Uterus (tissue), 2 donors: ENCODE results near the gene NDUFS7.

ENCODE experiments used
- POLR2A ChIP-seq, 2 donors: fragments of 450-650 bp; IDR thresholded peaks; one replicate each; pipeline ENCODE4 v1.6.1; 2016; ENCODE audit warnings: antibody characterized with exemption in 2 of 2, mild to moderate bottlenecking in 1 of 2, moderate library complexity in 1 of 2
- TF ChIP-seq, protein P1 (sequence below), 4 experiments: fragments of 200-600 bp in 2 of 4; fragments of 450-650 bp in 2 of 4; sonication (generic) in 2 of 4; IDR thresholded peaks; one replicate each; pipeline ENCODE4 v1.5.1; 2016 to 2019; ENCODE audit warnings: antibody characterized with exemption in 4 of 4, mild to moderate bottlenecking in 2 of 4, moderate library complexity in 1 of 4

DNA sequence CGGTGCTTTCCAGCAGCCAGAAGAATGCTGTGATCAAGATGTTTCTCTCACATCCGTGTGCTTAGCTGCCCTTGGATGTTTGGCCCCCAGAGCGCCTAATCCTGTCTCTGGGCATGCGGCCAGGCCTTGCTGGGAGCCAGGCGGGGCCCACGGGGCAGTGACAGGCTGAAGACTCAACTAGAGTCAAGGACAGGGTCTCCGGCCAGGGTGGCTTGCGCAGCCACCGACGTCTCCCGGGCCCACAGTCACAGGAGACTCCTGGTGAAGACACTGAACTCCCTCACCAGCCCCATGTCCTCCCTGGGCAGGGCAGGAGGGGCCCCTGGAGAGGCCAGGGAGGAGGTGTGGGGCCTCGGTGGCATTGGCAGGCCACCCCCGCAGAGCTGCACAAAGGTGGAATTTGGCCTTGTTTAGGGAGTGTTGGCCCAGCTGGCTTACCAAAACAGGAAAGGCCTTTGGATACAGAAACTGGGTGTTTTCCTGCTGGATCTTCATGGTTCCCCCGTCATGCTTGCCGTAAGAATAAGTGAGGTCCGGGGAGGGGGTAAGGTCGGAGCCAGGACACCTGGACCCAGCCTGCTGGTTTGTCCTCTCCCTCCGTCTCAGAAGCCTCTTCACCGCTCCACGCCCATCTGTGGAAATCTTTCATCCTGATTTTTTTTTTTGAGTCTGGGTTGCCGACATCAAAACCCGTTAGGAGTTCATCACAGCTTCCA, 10.0 kb upstream of the NDUFS7 start:
- TF ChIP-seq, protein P1, sequence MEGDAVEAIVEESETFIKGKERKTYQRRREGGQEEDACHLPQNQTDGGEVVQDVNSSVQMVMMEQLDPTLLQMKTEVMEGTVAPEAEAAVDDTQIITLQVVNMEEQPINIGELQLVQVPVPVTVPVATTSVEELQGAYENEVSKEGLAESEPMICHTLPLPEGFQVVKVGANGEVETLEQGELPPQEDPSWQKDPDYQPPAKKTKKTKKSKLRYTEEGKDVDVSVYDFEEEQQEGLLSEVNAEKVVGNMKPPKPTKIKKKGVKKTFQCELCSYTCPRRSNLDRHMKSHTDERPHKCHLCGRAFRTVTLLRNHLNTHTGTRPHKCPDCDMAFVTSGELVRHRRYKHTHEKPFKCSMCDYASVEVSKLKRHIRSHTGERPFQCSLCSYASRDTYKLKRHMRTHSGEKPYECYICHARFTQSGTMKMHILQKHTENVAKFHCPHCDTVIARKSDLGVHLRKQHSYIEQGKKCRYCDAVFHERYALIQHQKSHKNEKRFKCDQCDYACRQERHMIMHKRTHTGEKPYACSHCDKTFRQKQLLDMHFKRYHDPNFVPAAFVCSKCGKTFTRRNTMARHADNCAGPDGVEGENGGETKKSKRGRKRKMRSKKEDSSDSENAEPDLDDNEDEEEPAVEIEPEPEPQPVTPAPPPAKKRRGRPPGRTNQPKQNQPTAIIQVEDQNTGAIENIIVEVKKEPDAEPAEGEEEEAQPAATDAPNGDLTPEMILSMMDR (IDR thresholded peaks at IDR 0.05), result no peak
- TF ChIP-seq POLR2A (IDR thresholded peaks at IDR 0.05), result no peak
